Right atrium auricular region (tissue), 2 donors: Measurements from ENCODE around the gene KCNMB2. TPM values are rescaled to one million over a fixed set of nuclear protein-coding genes. Genes with fewer than 3 reads are reported as not detected.

Experiments used
- DNase-seq: peaks from one replicate; pipeline ENCODE4 v3.0.0-alpha.2; 2019; ENCODE audit warnings: low spot score
- H3K27ac ChIP-seq, 2 donors: fragments of 200-600 bp; sonication (generic); 1 replicate in 1 of 2; 2 replicates in 1 of 2; pipeline ENCODE4 v1.5.1; 2016 to 2019
- H3K27me3 ChIP-seq, 2 donors: fragments of 200-600 bp; sonication (generic); one replicate each; pipeline versions ENCODE4 v1.5.1 to v1.6.0; 2017 to 2019
- H3K36me3 ChIP-seq: fragments of 200-600 bp; sonication (generic); one replicate; pipeline ENCODE4 v1.5.1; 2016
- H3K4me1 ChIP-seq, 2 donors: fragments of 200-600 bp; sonication (generic); one replicate each; pipeline versions ENCODE4 v1.5.1 to v1.6.0; 2017 to 2019
- H3K4me3 ChIP-seq, 2 donors: fragments of 200-600 bp; sonication (generic); 1 replicate in 1 of 2; 2 replicates in 1 of 2; pipeline ENCODE4 v1.5.1; 2017 to 2019; ENCODE audit warnings: mild to moderate bottlenecking in 1 of 2, moderate library complexity in 1 of 2
- H3K9me3 ChIP-seq, 2 donors: fragments of 200-600 bp; sonication (generic); one replicate each; pipeline ENCODE4 v1.5.1; 2019
- CTCF ChIP-seq, 2 donors: fragments of 200-600 bp; sonication (generic); IDR thresholded peaks; one replicate each; pipeline ENCODE4 v1.5.1; 2019; ENCODE audit warnings: antibody characterized with exemption in 2 of 2
- total RNA-seq, 2 donors: library from RNA; depleted of rRNA; stranded (reverse); fragments of >200 nt; gene quantifications; one replicate each; pipeline ENCODE4 v1.1.0, GENCODE V29; 2016

KCNMB2 gene
- total RNA-seq, 2 donors from 2014 or later = 2.8 to 18.2 TPM

DNA sequence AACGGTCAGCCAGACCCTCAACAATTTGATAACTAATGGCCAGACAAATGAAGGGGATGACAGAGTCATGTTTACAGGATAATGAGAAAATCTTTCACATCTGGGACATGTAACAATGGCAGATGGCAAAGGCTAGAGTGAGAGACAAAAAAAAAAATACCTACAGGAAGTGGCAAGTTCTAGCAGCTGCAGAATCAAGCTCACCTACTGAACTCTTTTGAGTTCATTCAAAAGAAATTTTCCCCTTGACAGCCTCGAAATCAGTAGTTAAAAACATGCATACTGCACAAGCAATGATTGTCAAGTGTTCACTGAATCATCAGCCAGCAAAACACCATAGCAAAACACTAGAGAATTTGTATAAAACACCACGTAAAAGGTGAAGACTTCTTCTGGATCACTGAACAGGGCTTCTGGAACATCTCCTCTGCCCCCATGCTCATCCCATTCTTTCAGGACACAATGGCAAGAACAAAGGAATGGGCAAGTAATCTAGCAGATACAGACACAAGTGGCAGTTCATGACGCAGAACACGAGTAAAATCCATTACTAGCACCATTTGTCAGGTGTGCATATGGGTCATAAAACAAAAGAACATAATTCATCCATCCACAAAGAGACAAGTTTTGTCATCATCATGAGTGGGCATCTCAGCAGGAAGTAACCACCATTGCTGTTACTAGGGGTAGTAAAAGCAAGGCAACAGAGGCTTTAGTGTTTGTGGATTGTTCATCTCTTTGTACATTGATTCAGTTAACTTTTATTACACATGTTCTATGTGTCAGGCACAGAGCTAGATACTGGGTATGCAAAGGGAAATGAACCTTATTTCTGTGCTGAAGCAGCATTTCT is 13.8 kb upstream of the KCNMB2 start:
- Histone ChIP-seq H3K4me3 (no peak overlapping the region), H3K4me1 (peaks cover 0 to under 1% of the 10 kb centered on the region in 2 donors), H3K27me3 (no peaks in the 10 kb centered on the region), H3K36me3 (no peaks in the 10 kb centered on the region), H3K9me3 (no peaks in the 10 kb centered on the region), H3K27ac (no peak overlapping the region)
- TF ChIP-seq CTCF (IDR thresholded peaks at IDR 0.05) = no peak
- no peak for DNase-seq

DNA sequence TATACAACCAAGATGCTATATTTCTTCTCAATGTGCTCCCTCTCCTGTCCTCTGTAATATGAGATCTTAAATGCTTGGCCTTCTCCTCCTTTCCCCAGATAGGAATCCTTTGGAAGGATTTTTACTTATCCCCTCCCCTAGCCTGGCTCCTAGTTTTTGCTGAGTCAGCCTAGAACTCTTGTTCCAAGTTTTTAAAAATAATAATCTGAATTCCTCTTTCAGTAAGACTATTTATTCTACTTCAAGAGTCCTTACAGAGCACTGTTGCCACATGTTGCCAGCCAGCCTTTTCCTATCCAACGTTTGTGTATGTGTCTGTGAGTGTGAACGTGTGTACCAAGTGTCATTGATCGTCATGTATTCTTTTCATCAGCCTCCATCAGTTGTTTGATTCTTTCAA is 11.0 kb upstream of the KCNMB2 start:
- H3K27ac ChIP-seq = no peak overlapping the region
- H3K4me3 ChIP-seq = no peak overlapping the region
- H3K4me1 ChIP-seq = no peaks in the 10 kb centered on the region
- no peak for DNase-seq
- H3K27me3 ChIP-seq = no peaks in the 10 kb centered on the region
- H3K9me3 ChIP-seq = no peaks in the 10 kb centered on the region
- no peak for TF ChIP-seq CTCF (IDR thresholded peaks at IDR 0.05)
- H3K36me3 ChIP-seq = no peaks in the 10 kb centered on the region

GRCh38 chr3:178526291-178526690 is 9.9 kb upstream of the KCNMB2 start:
- Histone ChIP-seq H3K27ac (no peak overlapping the region), H3K36me3 (no peaks in the 10 kb centered on the region), H3K4me1 (no peaks in the 10 kb centered on the region), H3K27me3 (no peaks in the 10 kb centered on the region), H3K4me3 (no peak overlapping the region), H3K9me3 (no peaks in the 10 kb centered on the region)
- no peak for TF ChIP-seq CTCF (IDR thresholded peaks at IDR 0.05)
- DNase-seq = no peak

- Histone ChIP-seq H3K27ac (no peak overlapping the region), H3K27me3 (no peaks in the 10 kb centered on the region), H3K4me3 (no peak overlapping the region), H3K4me1 (no peaks in the 10 kb centered on the region), H3K36me3 (no peaks in the 10 kb centered on the region), H3K9me3 (no peaks in the 10 kb centered on the region)
- no peak for TF ChIP-seq CTCF (IDR thresholded peaks at IDR 0.05)
- no peak for DNase-seq
Observed at GRCh38 chr3:178527981-178528380, 8.3 kb upstream of the KCNMB2 start.

DNA sequence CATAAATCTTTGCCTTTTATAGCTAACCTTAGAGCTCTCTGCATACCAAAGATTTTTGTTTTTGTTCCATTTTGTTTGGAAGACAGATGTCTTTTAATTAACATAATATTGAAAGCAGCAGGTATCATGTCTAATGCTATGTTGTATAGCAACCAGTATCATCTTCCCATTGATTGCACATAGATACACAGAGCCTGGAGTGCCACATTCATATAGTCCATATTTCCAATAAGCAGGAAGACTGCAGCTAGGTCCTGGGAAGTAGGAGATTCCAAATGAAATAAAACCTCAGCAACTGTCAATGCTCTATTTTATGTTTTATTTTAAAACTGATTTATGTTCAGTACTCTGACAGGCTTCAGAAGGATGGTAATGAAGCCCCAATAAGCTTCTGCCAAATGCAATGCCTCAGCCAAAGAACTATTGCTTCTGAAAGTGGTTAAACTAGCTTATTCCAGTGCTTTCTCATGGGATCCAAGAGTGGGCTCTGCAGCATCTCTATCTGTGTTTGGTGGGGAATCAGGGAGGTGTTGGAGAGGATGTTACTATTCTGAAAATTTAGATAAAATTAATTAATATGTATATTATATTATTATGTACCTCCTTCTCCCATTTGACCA is 6.5 kb upstream of the KCNMB2 start:
- Histone ChIP-seq H3K27me3 (no peaks in the 10 kb centered on the region), H3K4me3 (no peak overlapping the region), H3K9me3 (no peaks in the 10 kb centered on the region), H3K36me3 (no peaks in the 10 kb centered on the region), H3K27ac (no peak overlapping the region), H3K4me1 (no peaks in the 10 kb centered on the region)
- no peak for DNase-seq
- TF ChIP-seq CTCF (IDR thresholded peaks at IDR 0.05) = no peak
